HEK293T (cell line): Measurements from ENCODE around the gene RAB40A.

Experiments
- ARNT ChIP-seq: fragments of 450-650 bp; IDR thresholded peaks from 2 replicates; pipeline ENCODE4 v1.6.1; 2017; ENCODE audit warnings: mild to moderate bottlenecking
- BHLHE40 ChIP-seq: fragments of 450-650 bp; IDR thresholded peaks from 2 replicates; pipeline ENCODE4 v1.6.1; 2016; ENCODE audit warnings: mild to moderate bottlenecking, moderate library complexity, borderline replicate concordance
- CTBP1 ChIP-seq: fragments of 450-650 bp; IDR thresholded peaks from 2 replicates; pipeline ENCODE4 v1.6.1; 2016; ENCODE audit warnings: borderline replicate concordance
- FOXA1 ChIP-seq: fragments of 450-650 bp; IDR thresholded peaks from 2 replicates; pipeline ENCODE4 v1.6.1; 2016; ENCODE audit warnings: mild to moderate bottlenecking
- FOXK2 ChIP-seq: fragments of 450-650 bp; IDR thresholded peaks from 2 replicates; pipeline ENCODE4 v1.6.1; 2016; ENCODE audit warnings: mild to moderate bottlenecking
- NFRKB ChIP-seq: fragments of 450-650 bp; IDR thresholded peaks from 2 replicates; pipeline ENCODE4 v1.6.1; 2016; ENCODE audit warnings: mild to moderate bottlenecking, moderate library complexity
- PKNOX1 ChIP-seq: fragments of 450-650 bp; IDR thresholded peaks from 2 replicates; pipeline ENCODE4 v1.6.1; 2016

- TF ChIP-seq NFRKB = no peak
- no peak for TF ChIP-seq ARNT
- TF ChIP-seq FOXK2 = no peak
- no peak for TF ChIP-seq PKNOX1
- TF ChIP-seq CTBP1 = no peak
- TF ChIP-seq FOXA1 = no peak
- no peak for TF ChIP-seq BHLHE40
These were observed 38.8 kb downstream of the RAB40A start for GRCh38 chrX:103480526-103480925.
